WTC11 (cell line): Measurements from ENCODE around the gene ECSCR.

Source experiments
- CBFB ChIP-seq: sonication (generic); formaldehyde crosslinking; IDR thresholded peaks from 2 replicates; pipeline ENCODE4 v1.8.1; 2022; ENCODE audit warnings: mild to moderate bottlenecking, low read depth, missing genetic modification reagents
- ESRRA ChIP-seq: sonication (generic); formaldehyde crosslinking; IDR thresholded peaks from 2 replicates; pipeline ENCODE4 v1.8.1; 2022; ENCODE audit warnings: mild to moderate bottlenecking, missing genetic modification reagents, borderline replicate concordance
- IRF2 ChIP-seq: sonication (generic); formaldehyde crosslinking; IDR thresholded peaks from 2 replicates; pipeline ENCODE4 v1.8.0; 2022; ENCODE audit warnings: low read depth, missing genetic modification reagents, borderline replicate concordance
- RORB ChIP-seq: fragments of 250-450 bp; sonication (Bioruptor Pico); IDR thresholded peaks from 2 replicates; pipeline ENCODE4 v1.9.0; 2021; ENCODE audit warnings: mild to moderate bottlenecking
- ZNF317 ChIP-seq: sonication (generic); formaldehyde crosslinking; IDR thresholded peaks from 2 replicates; pipeline ENCODE4 v1.8.1; 2023; ENCODE audit warnings: low read depth, mild to moderate bottlenecking, moderate library complexity, missing genetic modification reagents, borderline replicate concordance
- ZNF423 ChIP-seq: fragments of 250-450 bp; sonication (Bioruptor Pico); IDR thresholded peaks from 2 replicates; pipeline ENCODE4 v2.1.2; 2022; ENCODE audit warnings: mild to moderate bottlenecking, moderate library complexity
- TF ChIP-seq, protein P1 (sequence below): fragments of 200-600 bp; IDR thresholded peaks from 2 replicates; pipeline ENCODE4 v1.8.0; 2022; ENCODE audit warnings: antibody characterized with exemption
- TF ChIP-seq, protein P2 (sequence below): sonication (generic); formaldehyde crosslinking; IDR thresholded peaks from 2 replicates; pipeline ENCODE4 v1.8.1; 2022; ENCODE audit warnings: low read depth, missing genetic modification reagents, borderline replicate concordance
- TF ChIP-seq, protein P3 (sequence below): sonication (generic); formaldehyde crosslinking; conservative IDR thresholded peaks from 2 replicates; pipeline ENCODE4 v1.8.1; 2022; ENCODE audit warnings: mild to moderate bottlenecking, missing genetic modification reagents

DNA sequence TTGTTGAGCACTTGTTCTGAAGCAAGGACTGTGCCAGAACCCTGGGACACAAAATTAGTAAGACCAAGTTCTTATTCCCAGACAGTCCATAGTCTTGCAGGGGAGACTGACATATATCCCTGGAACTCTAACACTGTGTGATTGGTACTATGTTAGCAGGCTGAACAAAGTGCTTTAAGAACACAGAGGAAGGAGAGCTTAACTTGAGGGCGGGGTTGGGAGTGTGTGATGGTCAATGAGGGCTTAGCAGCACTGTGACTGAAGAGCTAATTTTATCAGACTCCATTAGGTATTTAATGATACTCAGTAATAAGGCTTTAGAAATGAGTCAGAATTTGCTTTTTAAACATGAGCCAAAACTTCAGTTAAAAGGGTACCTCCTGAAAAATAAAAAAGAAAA, 43.8 kb downstream of the ECSCR start:
- TF ChIP-seq, protein P1, sequence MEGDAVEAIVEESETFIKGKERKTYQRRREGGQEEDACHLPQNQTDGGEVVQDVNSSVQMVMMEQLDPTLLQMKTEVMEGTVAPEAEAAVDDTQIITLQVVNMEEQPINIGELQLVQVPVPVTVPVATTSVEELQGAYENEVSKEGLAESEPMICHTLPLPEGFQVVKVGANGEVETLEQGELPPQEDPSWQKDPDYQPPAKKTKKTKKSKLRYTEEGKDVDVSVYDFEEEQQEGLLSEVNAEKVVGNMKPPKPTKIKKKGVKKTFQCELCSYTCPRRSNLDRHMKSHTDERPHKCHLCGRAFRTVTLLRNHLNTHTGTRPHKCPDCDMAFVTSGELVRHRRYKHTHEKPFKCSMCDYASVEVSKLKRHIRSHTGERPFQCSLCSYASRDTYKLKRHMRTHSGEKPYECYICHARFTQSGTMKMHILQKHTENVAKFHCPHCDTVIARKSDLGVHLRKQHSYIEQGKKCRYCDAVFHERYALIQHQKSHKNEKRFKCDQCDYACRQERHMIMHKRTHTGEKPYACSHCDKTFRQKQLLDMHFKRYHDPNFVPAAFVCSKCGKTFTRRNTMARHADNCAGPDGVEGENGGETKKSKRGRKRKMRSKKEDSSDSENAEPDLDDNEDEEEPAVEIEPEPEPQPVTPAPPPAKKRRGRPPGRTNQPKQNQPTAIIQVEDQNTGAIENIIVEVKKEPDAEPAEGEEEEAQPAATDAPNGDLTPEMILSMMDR, result no peak
- no peak for TF ChIP-seq ESRRA
- TF ChIP-seq RORB, result no peak
- TF ChIP-seq ZNF423, result no peak
- TF ChIP-seq CBFB (CRISPR knock-in tag), result no peak
- TF ChIP-seq, protein P2, sequence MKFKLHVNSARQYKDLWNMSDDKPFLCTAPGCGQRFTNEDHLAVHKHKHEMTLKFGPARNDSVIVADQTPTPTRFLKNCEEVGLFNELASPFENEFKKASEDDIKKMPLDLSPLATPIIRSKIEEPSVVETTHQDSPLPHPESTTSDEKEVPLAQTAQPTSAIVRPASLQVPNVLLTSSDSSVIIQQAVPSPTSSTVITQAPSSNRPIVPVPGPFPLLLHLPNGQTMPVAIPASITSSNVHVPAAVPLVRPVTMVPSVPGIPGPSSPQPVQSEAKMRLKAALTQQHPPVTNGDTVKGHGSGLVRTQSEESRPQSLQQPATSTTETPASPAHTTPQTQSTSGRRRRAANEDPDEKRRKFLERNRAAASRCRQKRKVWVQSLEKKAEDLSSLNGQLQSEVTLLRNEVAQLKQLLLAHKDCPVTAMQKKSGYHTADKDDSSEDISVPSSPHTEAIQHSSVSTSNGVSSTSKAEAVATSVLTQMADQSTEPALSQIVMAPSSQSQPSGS (CRISPR knock-in tag), result no peak
- no peak for TF ChIP-seq IRF2 (CRISPR knock-in tag)
- TF ChIP-seq, protein P3, sequence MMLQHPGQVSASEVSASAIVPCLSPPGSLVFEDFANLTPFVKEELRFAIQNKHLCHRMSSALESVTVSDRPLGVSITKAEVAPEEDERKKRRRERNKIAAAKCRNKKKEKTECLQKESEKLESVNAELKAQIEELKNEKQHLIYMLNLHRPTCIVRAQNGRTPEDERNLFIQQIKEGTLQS, result no peak
- TF ChIP-seq ZNF317, result no peak
